AML-193 (cell line): ENCODE data around the gene CNDP2.
"Not testable (repeated sequence)": the region's sequence is repeated elsewhere in the genome, so short reads cannot be mapped to it uniquely, and the experiment has no call there.

ENCODE experiments used
- DNase-seq, 2 experiments: peaks; one replicate each; lab custom pipeline; 2025; lab: John Stamatoyannopoulos, UW

CNDP2 gene

GRCh38 chr18:74500774-74501173, 4.6 kb downstream of the CNDP2 start:
- not testable (repeated sequence) for DNase-seq

GRCh38 chr18:74501386-74501785, 5.2 kb downstream of the CNDP2 start:
- no peak for DNase-seq

DNA sequence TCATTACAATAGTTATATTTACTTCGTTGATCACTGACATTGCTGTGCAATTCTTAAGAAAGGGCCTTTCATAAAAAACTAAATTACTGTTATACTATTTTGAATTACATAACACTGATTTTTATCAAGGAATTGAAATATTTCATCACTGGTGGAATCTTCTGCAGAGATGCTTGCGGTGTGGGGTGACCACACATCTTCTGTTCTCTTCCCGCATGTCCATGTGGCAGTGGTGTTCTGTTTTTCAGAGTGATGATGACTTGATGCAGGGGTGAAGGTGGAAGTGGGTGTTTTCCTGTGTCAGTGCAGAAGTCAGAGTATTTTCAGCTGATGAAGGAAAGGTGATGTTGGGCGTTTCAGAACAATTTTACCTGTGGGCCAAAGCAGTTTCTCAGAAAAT, 7.0 kb downstream of the CNDP2 start:
- no peak for DNase-seq

- no peak for DNase-seq
Measured at GRCh38 chr18:74505776-74506175, 9.6 kb downstream of the CNDP2 start.

DNA sequence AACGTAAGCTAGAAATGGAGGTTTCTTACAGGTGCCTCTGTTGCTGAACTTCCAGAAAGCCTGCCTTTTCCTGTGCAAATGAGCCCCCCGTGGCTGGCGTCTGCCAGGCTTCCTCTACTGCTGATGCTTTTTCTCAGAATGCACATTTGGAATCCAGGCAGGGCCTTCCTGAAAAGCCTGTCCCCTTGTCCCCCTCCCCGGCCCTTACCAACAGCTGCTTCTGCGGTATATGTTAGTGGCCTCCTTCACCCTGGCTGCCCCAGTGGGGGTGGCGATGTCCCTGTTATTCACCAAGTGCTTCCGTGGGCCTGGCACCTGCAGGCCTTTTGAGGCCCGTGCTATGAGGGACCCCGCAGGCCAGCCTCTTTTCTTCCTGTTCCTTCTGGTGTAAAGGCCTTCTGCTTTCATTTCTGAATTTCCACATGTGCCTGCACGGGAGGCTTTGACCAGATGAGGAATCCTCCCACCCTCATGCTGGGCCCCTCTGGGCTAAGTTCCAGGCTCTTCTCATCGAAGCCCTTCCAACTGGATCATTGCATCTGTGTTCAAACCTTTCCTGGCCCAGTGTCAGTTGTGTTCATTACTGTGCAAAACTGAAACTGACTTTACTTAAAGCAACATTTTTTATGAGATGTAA, 10.4 kb downstream of the CNDP2 start:
- no peak for DNase-seq

- no peak for DNase-seq
Measured at GRCh38 chr18:74507097-74507881, 11.1 kb downstream of the CNDP2 start.

DNA sequence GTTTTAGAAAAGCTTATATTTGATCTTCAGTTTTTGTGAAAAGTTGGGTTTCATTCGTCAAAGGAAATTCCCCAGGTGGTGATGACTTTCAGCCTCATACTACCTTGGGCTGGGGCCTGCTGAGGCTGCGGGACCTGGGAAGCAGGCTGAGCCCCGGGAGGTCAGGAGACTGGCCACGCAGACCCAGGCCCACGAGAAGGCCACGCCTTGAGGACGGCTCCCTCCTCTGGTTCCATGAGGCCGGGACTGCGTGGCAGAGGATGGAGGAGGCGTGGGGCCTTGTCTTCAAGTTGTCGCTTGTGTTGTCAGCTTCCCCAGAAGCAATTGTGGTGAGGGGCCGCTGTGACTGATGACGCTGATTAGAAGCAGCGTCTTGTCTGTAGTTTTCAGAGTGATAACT, 11.8 kb downstream of the CNDP2 start:
- no peak for DNase-seq

- DNase-seq: no peak
Measured at GRCh38 chr18:74508366-74508765, 12.2 kb downstream of the CNDP2 start.

GRCh38 chr18:74508821-74509225, 12.7 kb downstream of the CNDP2 start:
- DNase-seq: no peak

GRCh38 chr18:74509856-74510769, 13.9 kb downstream of the CNDP2 start:
- no peak for DNase-seq

- no peak for DNase-seq
Measured at GRCh38 chr18:74510770-74511095, 14.6 kb downstream of the CNDP2 start.

GRCh38 chr18:74511823-74512222, 15.7 kb downstream of the CNDP2 start:
- no peak for DNase-seq

GRCh38 chr18:74512321-74513053, 16.3 kb downstream of the CNDP2 start:
- DNase-seq: no peak

DNA sequence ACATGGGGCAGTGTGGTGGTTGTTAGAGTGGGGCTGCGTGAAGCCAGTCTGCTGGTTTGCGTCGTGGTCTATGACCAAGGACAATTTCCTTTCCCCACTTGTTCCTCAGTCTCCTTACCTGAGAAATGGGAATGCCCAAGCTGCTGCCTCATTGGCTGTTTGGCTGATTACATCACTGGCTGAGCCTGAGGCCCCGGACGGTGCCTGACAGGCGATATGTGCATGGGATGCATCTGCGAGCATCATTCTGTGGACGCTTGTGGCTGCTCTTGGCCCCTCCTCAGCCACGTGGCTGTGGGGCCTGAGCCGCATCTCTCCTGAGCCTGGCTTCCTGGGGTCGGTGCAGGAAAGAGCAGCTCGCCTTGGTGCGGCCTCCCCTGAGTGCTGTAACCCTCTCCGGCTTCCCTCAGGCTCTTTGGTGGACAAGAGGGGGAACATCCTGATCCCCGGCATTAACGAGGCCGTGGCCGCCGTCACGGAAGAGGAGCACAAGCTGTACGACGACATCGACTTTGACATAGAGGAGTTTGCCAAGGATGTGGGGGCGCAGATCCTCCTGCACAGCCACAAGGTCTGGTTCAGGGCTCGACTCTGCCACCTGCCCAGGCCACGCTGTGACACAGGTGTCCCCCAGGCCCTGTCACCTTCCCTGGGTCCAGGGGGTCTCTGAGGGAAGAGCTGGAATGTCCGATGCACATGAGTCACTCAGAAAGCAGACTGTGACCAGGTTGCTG, 17.2 kb downstream of the CNDP2 start:
- DNase-seq: no peak

GRCh38 chr18:74513883-74514205, 17.7 kb downstream of the CNDP2 start:
- no peak for DNase-seq

DNA sequence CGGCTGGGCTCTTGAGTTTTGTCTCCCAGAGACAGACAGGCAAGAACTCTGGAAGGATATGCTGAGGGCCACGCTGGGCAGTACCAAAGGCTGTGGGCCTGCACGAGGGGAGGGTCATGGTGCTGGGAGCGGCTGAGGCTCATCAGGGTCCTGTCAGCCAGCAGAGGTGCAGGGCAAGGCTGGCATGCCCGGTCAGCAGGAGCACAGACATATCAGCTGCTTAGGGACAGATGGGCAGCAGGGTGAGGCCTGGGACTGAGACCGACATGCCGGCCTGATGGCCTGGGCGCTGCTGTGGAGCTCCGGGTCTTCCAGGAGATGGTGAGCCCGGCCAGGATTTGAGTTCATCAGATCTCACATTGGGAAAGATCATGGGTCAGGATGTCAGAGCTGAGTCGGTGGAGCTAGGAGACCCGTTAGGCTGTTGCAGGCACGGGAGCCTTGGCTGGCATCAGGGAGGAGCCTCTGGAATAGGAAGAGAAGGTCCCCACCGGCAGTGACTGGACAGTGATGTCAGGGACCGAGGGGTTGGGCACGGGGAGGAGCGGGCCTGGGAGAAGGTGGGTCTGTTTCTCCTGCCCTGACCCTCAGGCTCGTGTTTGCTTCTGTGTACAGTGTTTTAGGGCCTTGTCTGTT, 18.8 kb downstream of the CNDP2 start:
- DNase-seq: no peak

GRCh38 chr18:74515620-74516231, 19.6 kb downstream of the CNDP2 start:
- DNase-seq: no peak

- no peak for DNase-seq
Measured at GRCh38 chr18:74516271-74517235, 20.4 kb downstream of the CNDP2 start.

DNA sequence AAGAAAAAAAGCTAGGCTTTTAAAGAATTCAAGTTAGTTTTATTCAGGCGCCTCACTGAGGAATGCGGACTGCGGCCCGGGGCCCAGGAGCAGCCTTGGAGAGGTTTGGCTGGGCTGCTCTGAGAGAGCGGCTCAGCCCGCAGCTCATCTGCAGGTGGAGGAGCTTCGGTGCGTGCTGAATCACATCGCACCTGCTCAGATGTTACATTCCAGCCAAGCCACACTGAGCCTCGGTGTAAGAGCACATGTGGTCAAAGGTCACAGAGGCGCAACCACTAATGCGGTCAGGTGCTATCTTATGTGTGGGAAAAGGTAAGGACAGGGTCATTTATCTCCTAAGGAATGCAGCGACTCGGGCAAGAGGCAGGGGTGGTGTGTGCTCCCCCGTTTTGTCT, 21.1 kb downstream of the CNDP2 start:
- DNase-seq: no peak
